Esophagus (tissue), 2 donors: Measurements from ENCODE around the gene PPM1D. TPM values are rescaled to one million over a fixed set of nuclear protein-coding genes. Genes with fewer than 3 reads are reported as not detected.
"Not testable (repeated sequence)": the region's sequence is repeated elsewhere in the genome, so short reads cannot be mapped to it uniquely, and the experiment has no call there.

Experiments used
- H3K27ac ChIP-seq, 2 donors: one replicate each; pipeline ENCODE4 v1.5.1; 2013; ENCODE audit warnings: low read depth in 2 of 2, mild to moderate bottlenecking in 2 of 2, inconsistent platforms in 1 of 2, low read length in 1 of 2, moderate library complexity in 1 of 2
- H3K27me3 ChIP-seq, 2 donors: one replicate each; pipeline ENCODE4 v1.6.1; 2013; ENCODE audit warnings: low read length in 2 of 2, control low read depth in 1 of 2, mild to moderate bottlenecking in 1 of 2; ENCODE audit not compliant: insufficient read depth in 2 of 2, control insufficient read depth in 1 of 2
- H3K36me3 ChIP-seq, 2 donors: one replicate each; pipeline ENCODE4 v1.6.1; 2013; ENCODE audit warnings: low read length in 1 of 2; ENCODE audit not compliant: control insufficient read depth in 2 of 2, insufficient read depth in 2 of 2
- H3K4me1 ChIP-seq, 2 donors: one replicate each; pipeline ENCODE4 v1.6.1; 2013; ENCODE audit warnings: low read length in 1 of 2; ENCODE audit not compliant: control insufficient read depth in 2 of 2, insufficient read depth in 2 of 2
- H3K4me3 ChIP-seq, 2 donors: one replicate each; pipeline ENCODE4 v1.5.1; 2013; ENCODE audit warnings: low read length in 2 of 2, mild to moderate bottlenecking in 2 of 2, low read depth in 1 of 2, moderate library complexity in 1 of 2
- H3K9me3 ChIP-seq, 2 donors: one replicate each; pipeline ENCODE4 v1.6.1; 2013; ENCODE audit warnings: mild to moderate bottlenecking in 2 of 2, low read depth in 1 of 2, low read length in 1 of 2, moderate library complexity in 1 of 2; ENCODE audit not compliant: control insufficient read depth in 2 of 2, insufficient read depth in 1 of 2
- WGBS, 2 donors: extraction: QIAGEN DNeasy Blood & Tissue Kit; methylation state at CpG; one replicate each; pipeline ENCODE4 v1.1.7; 2013; 5-methylcytosine and 5-hydroxymethylcytosine counted together
- polyA plus RNA-seq, 2 donors: library from polyadenylated mRNA; stranded (reverse); fragments of 200-250 nt; gene quantifications; one replicate each; pipeline ENCODE4 v1.2.3, GENCODE V29; 2013
- donor health status: healthy with polysubstance abuse.
- donor health status: Bipolar disorder and iron deficiency.

PPM1D gene
- polyA plus RNA-seq, result 1 to 10 TPM; 3.3 to 5.1 TPM

GRCh38 chr17:60599620-60600489, at the start of gene PPM1D:
PPM1D (plus strand) TSS chr17:60600193; CDS start chr17:60600415, 222 bp downstream.
- H3K27me3 ChIP-seq, result no peaks in the 10 kb centered on the region
- 0% methylated on average over 68 to 83 of the region's 83 CpGs for WGBS, 2 donors
- peak within 1 kb of the TSS; percentile 95 to 99 for H3K27ac ChIP-seq
- H3K36me3 ChIP-seq, result no peaks in the 10 kb centered on the region
- H3K4me1 ChIP-seq, result no peaks in the 10 kb centered on the region
- H3K4me3 ChIP-seq, result peak within 1 kb of the TSS; percentile 93 to 99
- no peaks in the 10 kb centered on the region for H3K9me3 ChIP-seq

DNA sequence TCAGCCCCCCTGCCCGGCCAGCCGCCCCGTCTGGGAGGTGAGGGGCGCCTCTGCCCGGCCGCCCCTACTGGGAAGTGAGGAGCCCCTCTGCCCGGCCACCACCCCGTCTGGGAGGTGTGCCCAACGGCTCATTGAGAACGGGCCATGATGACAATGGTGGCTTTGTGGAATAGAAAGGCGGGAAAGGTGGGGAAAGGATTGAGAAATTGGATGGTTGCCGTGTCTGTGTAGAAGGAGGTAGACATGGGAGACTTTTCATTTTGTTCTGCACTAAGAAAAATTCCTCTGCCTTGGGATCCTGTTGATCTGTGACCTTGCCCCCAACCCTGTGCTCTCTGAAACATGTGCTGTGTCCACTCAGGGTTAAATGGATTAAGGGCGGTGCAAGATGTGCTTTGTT, 47.7 kb upstream of the PPM1D start:
- H3K27me3 ChIP-seq, H3K9me3 ChIP-seq: not testable (repeated sequence)
- WGBS, 2 donors, result 91 to 98% methylated on average over 6 of the region's 13 CpGs

DNA sequence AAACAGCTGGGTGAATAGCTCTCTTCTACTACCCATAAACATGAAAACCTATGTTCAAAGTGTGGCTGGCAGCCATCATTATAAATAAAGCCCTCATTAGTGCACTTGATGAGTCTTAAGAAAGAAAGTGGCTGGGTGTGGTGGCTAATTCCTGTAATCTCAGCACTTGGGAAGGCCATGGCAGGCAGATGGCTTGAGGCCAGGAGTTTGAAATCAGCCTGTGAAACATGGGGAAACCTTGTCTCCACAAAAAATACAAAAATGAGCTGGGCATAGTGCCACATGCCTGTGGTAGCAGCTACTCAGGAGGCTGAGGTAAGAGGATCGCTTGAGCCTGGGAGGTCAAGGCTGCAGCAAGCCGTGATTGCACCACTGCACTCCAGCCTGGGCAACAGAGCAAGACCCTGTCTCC, 45.6 kb upstream of the PPM1D start:
- Histone ChIP-seq H3K9me3 (peaks cover 0 to 3% of the 10 kb centered on the region in 2 donors), H3K4me1 (no peaks in the 10 kb centered on the region), H3K4me3 (no peak overlapping the region), H3K36me3 (no peaks in the 10 kb centered on the region), H3K27ac (no peak overlapping the region), H3K27me3 (no peaks in the 10 kb centered on the region)
- 61 to 74% methylated on average over 2 of the region's 2 CpGs for WGBS, 2 donors

More for the DNA sequence above, 47.7 kb upstream of the PPM1D start:
- H3K4me1 ChIP-seq, H3K4me3 ChIP-seq, H3K27ac ChIP-seq, H3K36me3 ChIP-seq: not testable (repeated sequence)

DNA sequence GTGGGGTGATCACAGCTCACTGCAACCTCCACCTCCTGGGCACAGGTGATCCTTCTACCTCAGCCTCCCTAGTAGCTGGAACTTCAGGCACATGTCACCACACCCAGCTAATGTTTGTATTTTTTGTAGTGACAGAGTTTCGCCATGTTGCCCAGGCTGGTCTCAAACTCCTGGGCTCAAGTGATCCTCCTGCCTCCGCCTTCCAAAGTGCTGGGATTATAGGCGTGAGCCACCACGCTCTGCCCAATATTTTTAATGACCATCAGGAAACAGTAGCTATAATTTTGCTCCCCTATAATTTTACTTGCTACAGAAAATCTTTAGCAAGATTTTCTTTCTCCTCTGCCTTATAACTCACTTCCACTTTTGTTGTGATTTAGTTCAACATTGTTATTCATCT, 44.2 kb upstream of the PPM1D start:
- H3K9me3 ChIP-seq, result peaks cover 0 to 3% of the 10 kb centered on the region in 2 donors
- H3K4me1 ChIP-seq, result no peaks in the 10 kb centered on the region
- no peak overlapping the region for H3K4me3 ChIP-seq
- 93% methylated on average over 4 of the region's 4 CpGs for WGBS, 2 donors
- H3K27ac ChIP-seq, result no peak overlapping the region
- H3K27me3 ChIP-seq, result no peaks in the 10 kb centered on the region
- H3K36me3 ChIP-seq, result no peaks in the 10 kb centered on the region

GRCh38 chr17:60557805-60558204, 42.2 kb upstream of the PPM1D start:
- Histone ChIP-seq H3K4me1 (no peaks in the 10 kb centered on the region), H3K36me3 (no peaks in the 10 kb centered on the region), H3K27ac (no peak overlapping the region), H3K4me3 (no peak overlapping the region), H3K27me3 (no peaks in the 10 kb centered on the region), H3K9me3 (peaks cover 0 to 3% of the 10 kb centered on the region in 2 donors)
- 48 to 73% methylated on average over 2 of the region's 2 CpGs for WGBS, 2 donors

DNA sequence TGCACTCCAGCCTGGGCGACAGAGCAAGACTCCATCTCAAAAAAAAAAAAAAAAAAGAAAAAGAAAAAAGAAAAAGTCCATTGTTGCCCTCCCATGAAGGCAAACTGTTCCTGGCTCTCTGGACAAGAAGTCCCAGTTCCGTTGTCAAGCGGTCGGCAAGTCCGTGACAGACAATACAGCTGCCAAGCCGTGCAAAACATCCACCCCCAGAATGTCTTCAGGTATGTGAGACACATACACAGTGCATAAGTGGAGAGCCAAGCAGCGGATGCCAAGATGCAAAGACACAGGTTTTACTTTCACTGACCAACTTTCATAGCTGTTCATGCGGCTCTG, 40.4 kb upstream of the PPM1D start:
- Histone ChIP-seq H3K9me3 (no peaks in the 10 kb centered on the region), H3K4me1 (no peaks in the 10 kb centered on the region), H3K36me3 (no peaks in the 10 kb centered on the region), H3K27ac (no peak overlapping the region), H3K4me3 (no peak overlapping the region), H3K27me3 (no peaks in the 10 kb centered on the region)
- WGBS, 2 donors, result 94 to 95% methylated on average over 8 of the region's 8 CpGs

DNA sequence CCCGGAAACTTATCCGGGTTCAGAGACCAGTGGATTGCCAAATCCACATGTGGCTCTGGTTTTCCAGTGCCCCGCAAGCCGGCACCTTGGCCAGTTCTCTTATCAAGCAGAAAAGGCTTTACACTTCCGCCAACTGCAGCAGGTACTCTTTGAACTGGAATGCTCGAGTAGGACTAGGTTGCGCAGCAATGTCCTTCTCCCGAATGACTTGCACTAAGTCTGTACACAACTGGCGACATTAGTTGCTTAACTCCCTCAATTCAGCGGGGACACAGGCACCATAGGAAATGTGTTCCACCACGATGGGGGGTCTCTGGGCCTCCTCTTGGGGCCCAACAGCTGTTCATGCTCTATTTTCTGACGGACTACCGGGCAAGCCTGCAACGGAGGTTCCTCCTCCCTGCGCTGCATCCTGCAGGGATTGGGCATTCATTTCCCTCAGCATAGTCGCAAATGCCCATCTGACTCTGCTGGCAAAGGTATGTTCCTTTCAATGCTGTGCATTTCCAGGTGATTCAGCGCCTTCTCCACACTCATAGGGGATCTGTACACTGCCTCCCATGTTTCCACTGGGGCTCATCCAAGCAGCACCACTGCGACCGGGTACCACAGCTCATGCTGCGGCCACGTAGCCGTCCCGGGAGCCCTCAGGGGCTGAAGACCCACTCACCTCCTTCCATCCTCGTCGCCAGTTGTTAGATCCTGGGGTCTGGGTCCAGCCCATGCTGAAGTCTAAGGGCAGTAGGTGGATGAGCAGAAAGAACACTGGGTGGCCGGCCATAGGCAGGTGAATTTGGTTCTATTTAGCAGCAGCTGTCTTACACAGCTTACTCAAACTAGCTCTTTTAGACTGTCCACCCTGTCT, 39.8 kb upstream of the PPM1D start:
- 91 to 92% methylated on average over 26 of the region's 26 CpGs for WGBS, 2 donors
- Histone ChIP-seq H3K4me1 (no peaks in the 10 kb centered on the region), H3K36me3 (no peaks in the 10 kb centered on the region), H3K27ac (no peak overlapping the region), H3K27me3 (no peaks in the 10 kb centered on the region), H3K9me3 (no peaks in the 10 kb centered on the region), H3K4me3 (no peak overlapping the region)

DNA sequence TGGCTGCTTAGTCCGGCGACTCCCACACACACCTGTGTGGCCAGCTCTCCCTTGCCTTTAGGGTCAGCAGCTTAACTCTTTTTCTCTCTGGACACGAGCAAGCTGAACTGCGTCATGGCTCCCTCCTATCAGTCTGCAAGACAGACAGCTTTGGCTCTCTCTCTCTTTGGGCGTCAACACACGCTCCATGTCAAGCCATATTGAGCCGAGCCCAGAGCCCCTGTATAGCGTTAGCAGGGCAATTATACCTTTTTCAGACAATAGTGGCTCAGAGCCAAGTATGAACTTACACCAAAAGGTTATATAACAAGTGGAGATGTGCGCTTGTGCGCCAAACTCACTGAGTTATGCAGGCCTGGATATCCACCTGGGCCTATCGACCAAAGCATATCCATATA, 39.1 kb upstream of the PPM1D start:
- Histone ChIP-seq H3K36me3 (no peaks in the 10 kb centered on the region), H3K4me3 (no peak overlapping the region), H3K27ac (no peak overlapping the region), H3K27me3 (no peaks in the 10 kb centered on the region), H3K9me3 (no peaks in the 10 kb centered on the region), H3K4me1 (no peaks in the 10 kb centered on the region)
- WGBS, 2 donors, result 85 to 86% methylated on average over 11 of the region's 11 CpGs

DNA sequence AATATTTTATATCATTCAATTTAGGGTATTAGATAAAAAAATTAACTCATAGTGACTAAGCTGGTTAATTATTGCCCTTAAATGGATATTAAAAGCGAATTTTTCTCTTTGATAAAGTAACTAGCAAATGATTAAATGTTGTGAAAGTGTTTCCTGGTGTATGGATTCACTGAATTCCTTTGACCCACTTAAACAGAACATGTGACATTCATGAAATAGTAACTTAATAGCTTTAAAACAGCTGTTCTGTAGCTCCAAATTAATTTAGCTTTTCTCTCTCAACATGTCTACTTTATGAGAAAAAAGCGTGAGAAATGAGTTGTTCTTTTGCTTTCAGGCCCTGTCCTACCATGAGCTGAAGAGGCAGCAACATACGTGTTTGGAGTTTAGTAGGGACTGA, 37.6 kb upstream of the PPM1D start:
- Histone ChIP-seq H3K4me3 (no peak overlapping the region), H3K9me3 (no peaks in the 10 kb centered on the region), H3K36me3 (no peaks in the 10 kb centered on the region), H3K4me1 (no peaks in the 10 kb centered on the region), H3K27me3 (no peaks in the 10 kb centered on the region), H3K27ac (no peak overlapping the region)
- 66 to 73% methylated on average over 3 of the region's 3 CpGs for WGBS, 2 donors
